Smooth muscle cell (in vitro differentiated cells): ENCODE results near the gene VWA8. TPM values are rescaled to one million over a fixed set of nuclear protein-coding genes. Genes with fewer than 3 reads are reported as not detected.

Source experiments
- DNase-seq: peaks from one replicate; lab custom pipeline; 2025; ENCODE audit not compliant: unreplicated experiment; lab: John Stamatoyannopoulos, UW
- H2AFZ ChIP-seq: fragments of 200-600 bp; sonication (generic); 2 replicates; pipeline ENCODE4 v1.6.0; 2016; ENCODE audit warnings: antibody characterized with exemption, low read depth, mild to moderate bottlenecking
- H3F3A ChIP-seq: fragments of 200-600 bp; sonication (generic); 2 replicates; pipeline ENCODE4 v1.6.0; 2017; ENCODE audit warnings: antibody characterized with exemption, low read depth
- H3K27ac ChIP-seq: fragments of 200-600 bp; sonication (generic); 2 replicates; pipeline ENCODE4 v1.5.1; 2016; ENCODE audit warnings: low read depth, mild to moderate bottlenecking
- H3K27me3 ChIP-seq: fragments of 200-600 bp; sonication (generic); 2 replicates; pipeline ENCODE4 v1.6.1; 2016; ENCODE audit warnings: low read depth, mild to moderate bottlenecking
- H3K36me3 ChIP-seq: fragments of 200-600 bp; sonication (generic); 2 replicates; pipeline ENCODE4 v1.5.1; 2016; ENCODE audit warnings: low read depth
- H3K4me1 ChIP-seq: fragments of 200-600 bp; sonication (generic); 2 replicates; pipeline ENCODE4 v1.5.1; 2016; ENCODE audit warnings: low read depth
- H3K4me2 ChIP-seq: fragments of 200-600 bp; sonication (generic); 2 replicates; pipeline ENCODE4 v1.6.0; 2016; ENCODE audit warnings: mild to moderate bottlenecking
- H3K4me3 ChIP-seq: fragments of 200-600 bp; sonication (generic); 2 replicates; pipeline ENCODE4 v1.5.1; 2016; ENCODE audit warnings: mild to moderate bottlenecking
- H3K79me2 ChIP-seq: fragments of 200-600 bp; sonication (generic); 2 replicates; pipeline ENCODE4 v1.6.0; 2016; ENCODE audit warnings: low read depth, mild to moderate bottlenecking
- H3K9ac ChIP-seq: fragments of 200-600 bp; sonication (generic); 2 replicates; pipeline ENCODE4 v1.6.0; 2016; ENCODE audit warnings: low read depth
- H3K9me3 ChIP-seq: fragments of 200-600 bp; sonication (generic); replicated peaks from 2 replicates; pipeline ENCODE4 v1.5.1; 2016; ENCODE audit warnings: low read depth
- H4K20me1 ChIP-seq: fragments of 200-600 bp; sonication (generic); 2 replicates; pipeline ENCODE4 v1.6.0; 2016; ENCODE audit warnings: low read depth
- CTCF ChIP-seq: fragments of 200-600 bp; sonication (generic); IDR thresholded peaks from 2 replicates; pipeline ENCODE4 v1.5.1; 2017; ENCODE audit warnings: borderline replicate concordance, mild to moderate bottlenecking, antibody characterized with exemption; ENCODE audit not compliant: insufficient read depth, poor library complexity, severe bottlenecking
- WGBS: methylation state at CpG from one replicate; pipeline ENCODE4 v1.1.7; 2016; ENCODE audit warnings: low lambda C conversion rate; 5-methylcytosine and 5-hydroxymethylcytosine counted together
- polyA plus RNA-seq: library from polyadenylated mRNA; unstranded; fragments of >200 nt; fragmentation: Nextera tagmentation; extraction: Ambion mirVana; gene quantifications from 2 replicates; pipeline ENCODE4 v1.2.1, GENCODE V29; 2016
- total RNA-seq: library from RNA; depleted of rRNA; stranded (reverse); fragments of >200 nt; gene quantifications from 2 replicates; pipeline ENCODE4 v1.2.3, GENCODE V29; 2014

The VWA8 gene
- total and polyA plus RNA-seq, 2 experiments from 2014 or later = 2.6 to 14.4 TPM

GRCh38 chr13:41780715-41781706, 179.9 kb downstream of the VWA8 start:
- Histone ChIP-seq H2AFZ (no peak overlapping the region), H3K4me1 (peaks cover 26% of the 10 kb centered on the region), H3K27ac (peak overlapping the region; percentile 24), H3K4me3 (no peak overlapping the region), H3K27me3 (no peaks in the 10 kb centered on the region), H3F3A (no peaks in the 10 kb centered on the region), H3K9ac (no peak overlapping the region), H3K36me3 (no peaks in the 10 kb centered on the region), H3K9me3 (no peaks in the 10 kb centered on the region), H3K79me2 (no peaks in the 10 kb centered on the region), H4K20me1 (no peaks in the 10 kb centered on the region), H3K4me2 (peak overlapping the region; percentile 13)
- no peak for TF ChIP-seq CTCF
- WGBS = 80% methylated on average over 5 of the region's 5 CpGs
- no peak for DNase-seq

DNA sequence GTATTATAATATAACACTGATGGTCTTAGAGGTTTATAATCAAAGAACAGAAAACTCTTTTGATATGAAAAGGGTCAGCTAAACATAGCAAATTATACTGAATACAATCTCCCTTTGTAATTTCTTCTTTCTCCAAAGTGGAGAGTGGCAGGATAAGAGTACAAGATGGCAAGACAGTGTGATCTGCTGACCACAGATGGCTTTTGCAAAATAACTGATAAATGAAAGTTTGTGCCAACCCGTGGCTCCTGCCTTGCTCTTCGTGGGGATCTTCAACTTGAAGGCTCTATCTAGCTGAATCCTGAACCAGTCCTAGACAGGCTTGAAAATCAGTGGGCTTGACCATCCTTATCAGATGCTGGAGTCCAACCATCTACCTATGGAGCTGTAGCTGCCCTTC, 185.7 kb downstream of the VWA8 start:
- Histone ChIP-seq H3K9ac (no peak overlapping the region), H2AFZ (no peak overlapping the region), H3K79me2 (no peaks in the 10 kb centered on the region), H3K4me1 (no peaks in the 10 kb centered on the region), H4K20me1 (no peaks in the 10 kb centered on the region), H3K4me3 (no peak overlapping the region), H3K27ac (no peak overlapping the region), H3K36me3 (no peaks in the 10 kb centered on the region), H3K9me3 (no peaks in the 10 kb centered on the region), H3K4me2 (no peak overlapping the region), H3F3A (no peaks in the 10 kb centered on the region), H3K27me3 (no peaks in the 10 kb centered on the region)
- no peak for TF ChIP-seq CTCF
- 96% methylated on average over 2 of the region's 2 CpGs for WGBS
- no peak for DNase-seq

- no peak for TF ChIP-seq CTCF
Observed at GRCh38 chr13:41774605-41775218, 186.2 kb downstream of the VWA8 start.

More at GRCh38 chr13:41774605-41775218, 186.2 kb downstream of the VWA8 start:
- no peaks in the 10 kb centered on the region for H3K9me3 ChIP-seq
- no peaks in the 10 kb centered on the region for H3K36me3 ChIP-seq
- H3F3A ChIP-seq = no peaks in the 10 kb centered on the region
- no peaks in the 10 kb centered on the region for H3K79me2 ChIP-seq
- H3K4me2 ChIP-seq = no peak overlapping the region
- no peaks in the 10 kb centered on the region for H4K20me1 ChIP-seq
- no peak overlapping the region for H2AFZ ChIP-seq
- no peaks in the 10 kb centered on the region for H3K27me3 ChIP-seq
- no peaks in the 10 kb centered on the region for H3K4me1 ChIP-seq
- no peak for DNase-seq
- H3K9ac ChIP-seq = no peak overlapping the region
- no peak overlapping the region for H3K4me3 ChIP-seq
- H3K27ac ChIP-seq = no peak overlapping the region
